GM23338 (cell line): ENCODE results near the gene PLD5.

Source experiments
- CREB1 ChIP-seq: fragments of 250-450 bp; sonication (Bioruptor Pico); IDR thresholded peaks from 2 replicates; pipeline ENCODE4 v1.5.0; 2020; ENCODE audit warnings: low read depth, mild to moderate bottlenecking, moderate library complexity
- EZH2phosphoT487 ChIP-seq: fragments of 200-600 bp; sonication (generic); IDR thresholded peaks from one replicate; pipeline ENCODE4 v1.8.1; 2018; ENCODE audit warnings: antibody characterized with exemption; ENCODE audit not compliant: unreplicated experiment
- POLR2AphosphoS5 ChIP-seq: IDR thresholded peaks from 2 replicates; pipeline ENCODE4 v1.6.1; 2016; ENCODE audit warnings: antibody characterized with exemption, low read depth
- TF ChIP-seq, protein P1 (sequence below): IDR thresholded peaks from one replicate; pipeline ENCODE4 v1.6.1; 2018; ENCODE audit warnings: antibody characterized with exemption; ENCODE audit not compliant: unreplicated experiment
- TF ChIP-seq, protein P2 (sequence below), 2 experiments: fragments of 200-600 bp in 1 of 2; sonication (generic) in 1 of 2; conservative IDR thresholded peaks; 2 replicates each; pipeline versions ENCODE4 v1.5.1 to v1.6.1; 2016 to 2017; ENCODE audit warnings: antibody characterized with exemption in 2 of 2, low read depth in 2 of 2, mild to moderate bottlenecking in 2 of 2, moderate library complexity in 1 of 2

DNA sequence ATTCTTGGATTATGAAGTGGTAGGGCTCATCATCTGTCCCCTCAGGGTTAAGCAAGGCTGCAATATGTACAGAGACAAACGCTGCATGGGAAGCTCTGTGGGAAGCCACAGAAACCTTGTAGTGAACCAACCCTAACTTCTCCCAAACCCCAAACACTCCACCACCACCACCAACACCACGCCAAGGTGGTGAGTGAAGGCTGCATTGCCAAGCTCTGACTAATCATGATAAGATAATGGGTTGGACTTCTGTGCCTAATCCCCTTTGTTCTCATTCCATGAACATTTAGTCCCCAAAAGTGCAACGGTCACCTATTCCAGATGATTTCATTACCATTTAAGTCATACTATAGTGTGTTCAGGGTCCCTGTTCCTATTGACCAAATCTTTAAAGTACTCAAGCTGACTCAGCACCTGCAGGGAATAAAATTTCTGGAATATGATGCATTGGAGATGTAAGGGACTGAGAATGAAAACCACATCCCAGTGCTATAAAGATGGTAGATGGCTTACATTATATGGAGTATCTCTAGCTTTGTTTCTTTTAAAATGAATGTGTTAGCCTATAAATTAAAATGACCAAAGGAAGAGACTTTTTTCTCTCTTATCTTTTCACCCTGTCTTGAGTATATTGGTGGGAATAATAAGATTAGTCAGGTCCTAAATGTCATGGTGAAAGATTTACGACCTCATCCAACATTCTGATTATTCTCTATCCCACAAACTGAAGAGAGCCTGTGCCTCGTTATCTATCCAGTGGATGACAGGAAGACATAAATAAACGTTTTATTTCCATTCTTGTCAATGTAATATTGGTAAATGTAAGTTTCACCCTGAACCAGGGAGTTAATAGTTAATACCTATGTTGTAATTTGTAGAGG, 22.6 kb upstream of the PLD5 start:
- TF ChIP-seq, protein P1, sequence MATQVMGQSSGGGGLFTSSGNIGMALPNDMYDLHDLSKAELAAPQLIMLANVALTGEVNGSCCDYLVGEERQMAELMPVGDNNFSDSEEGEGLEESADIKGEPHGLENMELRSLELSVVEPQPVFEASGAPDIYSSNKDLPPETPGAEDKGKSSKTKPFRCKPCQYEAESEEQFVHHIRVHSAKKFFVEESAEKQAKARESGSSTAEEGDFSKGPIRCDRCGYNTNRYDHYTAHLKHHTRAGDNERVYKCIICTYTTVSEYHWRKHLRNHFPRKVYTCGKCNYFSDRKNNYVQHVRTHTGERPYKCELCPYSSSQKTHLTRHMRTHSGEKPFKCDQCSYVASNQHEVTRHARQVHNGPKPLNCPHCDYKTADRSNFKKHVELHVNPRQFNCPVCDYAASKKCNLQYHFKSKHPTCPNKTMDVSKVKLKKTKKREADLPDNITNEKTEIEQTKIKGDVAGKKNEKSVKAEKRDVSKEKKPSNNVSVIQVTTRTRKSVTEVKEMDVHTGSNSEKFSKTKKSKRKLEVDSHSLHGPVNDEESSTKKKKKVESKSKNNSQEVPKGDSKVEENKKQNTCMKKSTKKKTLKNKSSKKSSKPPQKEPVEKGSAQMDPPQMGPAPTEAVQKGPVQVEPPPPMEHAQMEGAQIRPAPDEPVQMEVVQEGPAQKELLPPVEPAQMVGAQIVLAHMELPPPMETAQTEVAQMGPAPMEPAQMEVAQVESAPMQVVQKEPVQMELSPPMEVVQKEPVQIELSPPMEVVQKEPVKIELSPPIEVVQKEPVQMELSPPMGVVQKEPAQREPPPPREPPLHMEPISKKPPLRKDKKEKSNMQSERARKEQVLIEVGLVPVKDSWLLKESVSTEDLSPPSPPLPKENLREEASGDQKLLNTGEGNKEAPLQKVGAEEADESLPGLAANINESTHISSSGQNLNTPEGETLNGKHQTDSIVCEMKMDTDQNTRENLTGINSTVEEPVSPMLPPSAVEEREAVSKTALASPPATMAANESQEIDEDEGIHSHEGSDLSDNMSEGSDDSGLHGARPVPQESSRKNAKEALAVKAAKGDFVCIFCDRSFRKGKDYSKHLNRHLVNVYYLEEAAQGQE = no peak
- TF ChIP-seq POLR2AphosphoS5 = no peak
- no peak for TF ChIP-seq CREB1 (CRISPR knock-in tag)
- TF ChIP-seq, protein P2, sequence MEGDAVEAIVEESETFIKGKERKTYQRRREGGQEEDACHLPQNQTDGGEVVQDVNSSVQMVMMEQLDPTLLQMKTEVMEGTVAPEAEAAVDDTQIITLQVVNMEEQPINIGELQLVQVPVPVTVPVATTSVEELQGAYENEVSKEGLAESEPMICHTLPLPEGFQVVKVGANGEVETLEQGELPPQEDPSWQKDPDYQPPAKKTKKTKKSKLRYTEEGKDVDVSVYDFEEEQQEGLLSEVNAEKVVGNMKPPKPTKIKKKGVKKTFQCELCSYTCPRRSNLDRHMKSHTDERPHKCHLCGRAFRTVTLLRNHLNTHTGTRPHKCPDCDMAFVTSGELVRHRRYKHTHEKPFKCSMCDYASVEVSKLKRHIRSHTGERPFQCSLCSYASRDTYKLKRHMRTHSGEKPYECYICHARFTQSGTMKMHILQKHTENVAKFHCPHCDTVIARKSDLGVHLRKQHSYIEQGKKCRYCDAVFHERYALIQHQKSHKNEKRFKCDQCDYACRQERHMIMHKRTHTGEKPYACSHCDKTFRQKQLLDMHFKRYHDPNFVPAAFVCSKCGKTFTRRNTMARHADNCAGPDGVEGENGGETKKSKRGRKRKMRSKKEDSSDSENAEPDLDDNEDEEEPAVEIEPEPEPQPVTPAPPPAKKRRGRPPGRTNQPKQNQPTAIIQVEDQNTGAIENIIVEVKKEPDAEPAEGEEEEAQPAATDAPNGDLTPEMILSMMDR (conservative IDR thresholded peaks at IDR 0.05; ENCODE audit: low read depth in 2 of 2) = no peak
- TF ChIP-seq EZH2phosphoT487 = no peak
